ENCODE measurements around the gene IARS2.

The IARS2 gene

GRCh38 chr1:220182656-220183055 lies 88.7 kb downstream of the IARS2 start:
- TF ChIP-seq FOXP2 (optimal IDR thresholded peaks at IDR 0.05; ENCODE audit: borderline replicate concordance, extremely low read depth, extremely low read length, insufficient read depth) (no peak), REST (IDR thresholded peaks at IDR 0.05; ENCODE audit: insufficient read depth in 1 of 2, low read depth in 2 of 2, low read length in 2 of 2) (no peak), SIN3A (IDR thresholded peaks at IDR 0.05; ENCODE audit: borderline replicate concordance, insufficient read depth, low read length) (no peak), POLR2AphosphoS5 (IDR thresholded peaks at IDR 0.05; ENCODE audit: low read depth, low read length) (no peak), TAF1 (IDR thresholded peaks at IDR 0.05; ENCODE audit: borderline replicate concordance, insufficient read depth, low read length) (no peak)

- TF ChIP-seq FOXP2 (optimal IDR thresholded peaks at IDR 0.05; ENCODE audit: borderline replicate concordance, extremely low read depth, extremely low read length, insufficient read depth): no peak
- TF ChIP-seq REST (IDR thresholded peaks at IDR 0.05; ENCODE audit: insufficient read depth in 1 of 2, low read depth in 2 of 2, low read length in 2 of 2): no peak
- TF ChIP-seq SIN3A (IDR thresholded peaks at IDR 0.05; ENCODE audit: borderline replicate concordance, insufficient read depth, low read length): no peak
- TF ChIP-seq POLR2AphosphoS5 (IDR thresholded peaks at IDR 0.05; ENCODE audit: low read depth, low read length): no peak
- no peak for TF ChIP-seq TAF1 (IDR thresholded peaks at IDR 0.05; ENCODE audit: borderline replicate concordance, insufficient read depth, low read length)
Observed at GRCh38 chr1:220184506-220184905, 90.6 kb downstream of the IARS2 start.

GRCh38 chr1:220186752-220187151 lies 92.8 kb downstream of the IARS2 start:
- TF ChIP-seq POLR2AphosphoS5 (IDR thresholded peaks at IDR 0.05; ENCODE audit: low read depth, low read length) (no peak), TAF1 (IDR thresholded peaks at IDR 0.05; ENCODE audit: borderline replicate concordance, insufficient read depth, low read length) (no peak), SIN3A (IDR thresholded peaks at IDR 0.05; ENCODE audit: borderline replicate concordance, insufficient read depth, low read length) (no peak), REST (IDR thresholded peaks at IDR 0.05; ENCODE audit: insufficient read depth in 1 of 2, low read depth in 2 of 2, low read length in 2 of 2) (no peak), FOXP2 (optimal IDR thresholded peaks at IDR 0.05; ENCODE audit: borderline replicate concordance, extremely low read depth, extremely low read length, insufficient read depth) (no peak)

GRCh38 chr1:220188538-220188937 lies 94.6 kb downstream of the IARS2 start:
- no peak for TF ChIP-seq TAF1 (IDR thresholded peaks at IDR 0.05; ENCODE audit: borderline replicate concordance, insufficient read depth, low read length)
- TF ChIP-seq POLR2AphosphoS5 (IDR thresholded peaks at IDR 0.05; ENCODE audit: low read depth, low read length): no peak
- no peak for TF ChIP-seq REST (IDR thresholded peaks at IDR 0.05; ENCODE audit: insufficient read depth in 1 of 2, low read depth in 2 of 2, low read length in 2 of 2)

GRCh38 chr1:220189750-220190347 lies 95.9 kb downstream of the IARS2 start:
- TF ChIP-seq REST (IDR thresholded peaks at IDR 0.05; ENCODE audit: insufficient read depth in 1 of 2, low read depth in 2 of 2, low read length in 2 of 2): no peak
- no peak for TF ChIP-seq FOXP2 (optimal IDR thresholded peaks at IDR 0.05; ENCODE audit: borderline replicate concordance, extremely low read depth, extremely low read length, insufficient read depth)
- TF ChIP-seq SIN3A (IDR thresholded peaks at IDR 0.05; ENCODE audit: borderline replicate concordance, insufficient read depth, low read length): no peak
- TF ChIP-seq TAF1 (IDR thresholded peaks at IDR 0.05; ENCODE audit: borderline replicate concordance, insufficient read depth, low read length): no peak
- no peak for TF ChIP-seq POLR2AphosphoS5 (IDR thresholded peaks at IDR 0.05; ENCODE audit: low read depth, low read length)
